Left colon (tissue), 2 donors: ENCODE results near the gene NDRG2. TPM values are rescaled to one million over a fixed set of nuclear protein-coding genes. Genes with fewer than 3 reads are reported as not detected.
"Not testable (repeated sequence)": the region's sequence is repeated elsewhere in the genome, so short reads cannot be mapped to it uniquely, and the experiment has no call there.

Experiments used
- ATAC-seq: fragments of 200-7000 bp; cut with Tn5 transposase; one replicate; pipeline ENCODE4 v1.9.1; 2020; ENCODE audit warnings: mild to moderate bottlenecking, moderate library complexity
- DNase-seq, 2 donors: peaks; one replicate each; pipeline ENCODE4 v3.0.0-alpha.2; 2020
- intact Hi-C, 2 donors: fragments of 100-400 bp; cut with DNase I in 1 of 2; cut with micrococcal nuclease in 1 of 2; formaldehyde crosslinking; loops; one replicate each; pipeline versions ENCODE4 v1.11.2 to v1.14.0; 2022; cut with DNase I, micrococcal nuclease
- microRNA-seq, 2 donors: library from miRNA; unstranded; fragments of <30 nt; microRNA quantifications; one replicate each; pipeline versions ENCODE4 v1.1.0 to v1.2.0, GENCODE V29; 2020
- total RNA-seq, 2 donors: library from RNA; stranded (reverse); fragmentation: NEBNext Ultra II Directional; extraction: Animal tissue kit (Norgen Biotek cat#: 25700); gene quantifications; one replicate each; pipeline ENCODE4 v1.2.1, GENCODE V29; 2021
- donor health status: DM: no; HTN: no; CAD: no.
- donor health status: DM: yes; HTN: yes; CAD: no.

Gene NDRG2
- total RNA-seq, 2 donors from 2014 or later: 135 to 140 TPM

DNA sequence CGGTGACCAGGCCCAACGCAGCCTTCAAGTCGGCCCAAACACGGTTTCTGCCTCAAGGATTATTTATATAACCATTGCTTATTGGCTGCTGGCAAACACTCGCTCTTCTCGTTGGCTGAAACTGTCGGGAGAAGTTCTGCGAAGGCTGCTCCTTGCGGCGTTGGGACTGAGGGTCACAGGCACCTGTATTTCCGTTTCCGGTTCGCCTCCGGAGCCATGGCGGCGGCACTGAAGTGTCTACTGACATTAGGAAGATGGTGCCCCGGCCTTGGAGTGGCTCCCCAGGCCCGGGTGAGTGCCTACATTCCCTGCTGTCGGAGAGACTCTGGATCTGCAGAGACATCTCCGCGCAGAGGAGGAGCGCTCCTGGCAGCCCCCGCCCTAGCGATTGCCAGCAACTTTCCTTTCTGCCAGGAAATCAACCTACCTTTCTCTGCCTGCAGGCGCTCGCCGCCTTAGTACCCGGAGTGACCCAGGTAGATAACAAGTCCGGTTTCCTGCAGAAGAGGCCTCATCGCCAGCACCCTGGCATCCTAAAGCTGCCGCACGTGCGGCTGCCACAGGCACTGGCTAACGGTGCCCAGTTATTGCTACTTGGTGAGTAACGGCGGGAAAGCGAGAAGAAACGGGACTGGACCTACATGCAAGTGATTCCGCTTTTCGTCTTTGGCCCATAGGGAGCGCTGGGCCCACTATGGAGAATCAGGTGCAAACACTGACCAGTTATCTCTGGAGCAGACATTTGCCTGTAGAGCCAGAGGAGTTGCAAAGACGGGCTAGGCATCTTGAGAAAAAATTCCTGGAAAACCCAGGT lies 34.9 kb downstream of the NDRG2 start, which contains the start of gene METTL17:
Gene METTL17, plus strand, starts transcription at position 194 of the 814 bp plus-strand sequence. Its CDS starts 23 bp downstream, at position 217.
- ATAC-seq (peak; percentile 92), DNase-seq (peak; percentile 91 to 95)
- intact Hi-C loops: no loop called here

DNA sequence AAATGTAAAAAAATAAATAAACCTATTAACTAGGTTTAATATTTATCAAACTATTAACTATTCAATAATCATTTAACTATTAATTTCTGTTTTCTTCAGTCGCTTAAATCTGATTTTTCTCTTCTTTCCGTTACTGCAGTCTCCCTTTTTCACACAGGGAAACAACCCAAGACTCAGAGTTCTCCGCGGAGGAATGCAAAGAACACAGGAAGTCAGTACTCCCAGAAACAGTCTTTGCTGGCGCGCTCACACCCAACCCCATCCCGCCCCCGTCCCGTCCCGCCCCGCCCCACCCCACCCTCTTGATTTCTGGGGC lies 35.4 kb downstream of the NDRG2 start:
- ATAC-seq: no peak
- intact Hi-C loops: no loop called here
- no peak for DNase-seq

GRCh38 chr14:20988717-20989470 lies 36.0 kb downstream of the NDRG2 start:
- intact Hi-C loops: no loop called here
- no peak for ATAC-seq
- no peak for DNase-seq

DNA sequence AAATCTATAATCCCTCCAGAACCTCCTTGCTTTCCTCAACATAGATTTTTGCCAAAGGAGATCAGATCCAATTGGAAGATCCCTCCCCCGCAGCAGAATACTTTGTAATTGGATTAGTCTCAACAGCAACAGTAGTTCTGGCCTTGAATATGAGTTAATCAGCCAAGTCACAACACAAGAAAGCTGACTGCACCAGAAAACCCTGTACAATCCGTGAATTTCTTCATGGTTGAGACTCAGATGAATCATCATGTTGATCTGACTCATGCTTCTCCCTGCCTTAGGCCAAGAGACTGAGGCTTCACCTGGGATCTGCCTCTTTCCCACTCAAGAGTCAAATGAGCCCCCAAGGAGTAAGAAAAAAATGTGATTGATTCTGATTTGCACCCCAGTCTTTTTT lies 38.0 kb downstream of the NDRG2 start:
- DNase-seq (no peak), ATAC-seq (no peak)
- intact Hi-C loops: no loop called here

DNA sequence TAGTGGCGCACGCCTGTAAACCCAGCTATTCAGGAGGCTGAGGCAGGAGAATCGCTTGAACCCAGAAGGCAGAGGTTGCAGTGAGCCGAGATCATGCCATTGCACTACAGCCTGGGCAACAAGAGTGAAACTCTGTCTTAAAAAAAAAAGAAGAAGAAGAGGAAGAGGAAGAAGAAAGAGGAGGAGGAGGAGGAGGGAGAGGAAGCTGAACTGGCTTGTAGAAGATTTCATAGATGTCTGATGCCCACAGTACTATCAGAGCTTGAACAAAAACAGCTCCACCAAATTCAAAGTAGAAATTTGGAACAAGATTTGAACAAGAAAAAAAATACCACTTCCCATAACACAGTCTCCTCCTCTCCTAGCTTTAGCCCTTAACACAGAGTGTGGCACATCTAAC lies 39.2 kb downstream of the NDRG2 start:
- intact Hi-C loops, DNase-seq, ATAC-seq: not testable (repeated sequence)

- DNase-seq (no peak), ATAC-seq (peak; percentile 55)
- intact Hi-C loops: no loop called here
Observed at GRCh38 chr14:20982646-20983369, 42.1 kb downstream of the NDRG2 start.

- no peak for ATAC-seq
- no peak for DNase-seq
- intact Hi-C loops: no loop called here
Observed at GRCh38 chr14:20980906-20981305, 44.0 kb downstream of the NDRG2 start.

- ATAC-seq: peak; percentile 73
- intact Hi-C loops: loop anchor here in 1 of 2 donors (10.0 kb wide), 1 partner anchor 364 kb away; no protein-coding TSS in a partner anchor
- DNase-seq: peak in 1 of 2 donors; percentile 18
Observed at GRCh38 chr14:20978687-20979086, 46.2 kb downstream of the NDRG2 start.

GRCh38 chr14:20976291-20976690 lies 48.6 kb downstream of the NDRG2 start:
- peak; percentile 45 for ATAC-seq

DNA sequence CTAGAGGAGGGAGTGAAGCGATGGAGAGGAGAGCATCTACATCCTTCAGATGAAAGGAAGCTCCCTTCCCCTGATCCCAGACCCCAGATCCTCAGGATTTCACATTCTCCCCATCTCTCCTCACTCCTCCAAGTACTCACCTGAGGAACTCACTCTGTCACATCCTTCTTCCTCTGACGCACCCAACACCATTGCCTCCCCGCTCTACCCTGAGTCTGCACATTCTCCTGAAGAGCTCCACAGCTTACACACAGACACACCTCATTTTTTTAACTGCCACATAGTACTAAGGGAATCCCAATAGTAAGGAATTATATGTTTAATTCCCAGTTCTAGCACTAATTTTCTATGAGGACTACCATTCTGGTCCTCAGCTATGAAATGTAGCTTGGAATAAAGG lies 51.4 kb downstream of the NDRG2 start:
- intact Hi-C loops: loop anchor here in 1 of 2 donors (10.0 kb wide), 1 partner anchor 359 kb away; no protein-coding TSS in a partner anchor
- no peak for ATAC-seq
- DNase-seq: no peak

More at GRCh38 chr14:20976291-20976690, 48.6 kb downstream of the NDRG2 start:
- intact Hi-C loops: loop anchor here in 1 of 2 donors (10.0 kb wide), 1 partner anchor 361 kb away; no protein-coding TSS in a partner anchor
- DNase-seq: no peak

DNA sequence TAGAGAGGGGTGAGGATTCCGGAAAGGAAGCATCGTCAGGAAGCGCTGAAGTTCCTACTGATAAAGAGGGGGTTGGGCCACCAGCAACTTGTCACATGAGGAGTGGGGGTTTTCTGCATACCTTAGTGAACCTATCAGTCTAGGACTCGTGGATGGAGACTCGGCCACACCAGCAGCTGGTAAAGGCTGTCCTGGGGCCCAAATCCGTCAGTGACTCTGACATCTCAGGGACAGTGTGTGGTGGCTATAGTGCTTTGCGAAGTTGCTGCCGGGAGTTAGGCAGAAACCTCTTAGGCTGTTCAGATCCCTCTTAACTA lies 53.2 kb downstream of the NDRG2 start:
- ATAC-seq (peak; percentile 37), DNase-seq (no peak)
- intact Hi-C loops: loop anchor here in 1 of 2 donors (10.0 kb wide), 1 partner anchor 357 kb away; no protein-coding TSS in a partner anchor

DNA sequence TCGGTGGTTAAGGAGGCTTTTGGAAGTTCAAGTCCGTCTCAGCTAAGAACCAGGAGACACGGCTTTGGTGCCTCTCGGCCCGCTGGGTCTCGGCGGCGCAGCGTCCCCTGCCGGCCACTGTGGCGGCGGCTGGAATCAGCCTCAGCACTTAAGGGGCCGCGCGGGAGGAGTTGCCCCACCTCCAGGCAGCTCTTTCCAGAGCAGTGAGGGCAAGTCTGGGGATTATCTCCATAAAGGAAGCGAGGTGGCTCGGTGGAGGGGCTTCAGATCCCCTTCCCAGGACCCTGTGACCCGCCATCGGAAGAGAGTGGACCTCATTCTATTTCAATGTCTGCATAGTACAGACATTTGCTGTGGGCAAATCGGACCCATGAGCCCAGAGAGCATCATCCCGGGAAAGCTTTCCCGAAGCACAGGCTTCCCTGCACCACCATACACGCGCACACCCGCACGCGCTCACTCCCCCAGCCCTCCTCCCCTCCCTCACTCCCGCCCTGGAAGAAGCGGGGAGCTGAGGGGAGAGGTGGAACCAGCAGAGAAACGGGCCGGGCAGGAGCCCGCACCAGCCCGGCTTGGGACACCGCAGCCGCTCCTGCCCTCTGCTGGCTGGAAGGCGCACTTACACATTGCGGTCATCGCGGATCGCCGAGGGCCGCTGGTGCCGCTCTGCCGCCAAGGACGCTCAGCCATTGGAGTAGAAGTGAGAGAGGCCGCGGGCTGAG lies 53.7 kb downstream of the NDRG2 start:
- intact Hi-C loops: loop anchor here in 1 of 2 donors (10.0 kb wide), 1 partner anchor 356 kb away; no protein-coding TSS in a partner anchor
- DNase-seq (peak; percentile 75 to 81), ATAC-seq (peak; percentile 97)

- DNase-seq (no peak), ATAC-seq (no peak)
- intact Hi-C loops: loop anchor here in 1 of 2 donors (10.0 kb wide), 1 partner anchor 356 kb away; no protein-coding TSS in a partner anchor
Observed at GRCh38 chr14:20970647-20970982, 54.2 kb downstream of the NDRG2 start.

DNA sequence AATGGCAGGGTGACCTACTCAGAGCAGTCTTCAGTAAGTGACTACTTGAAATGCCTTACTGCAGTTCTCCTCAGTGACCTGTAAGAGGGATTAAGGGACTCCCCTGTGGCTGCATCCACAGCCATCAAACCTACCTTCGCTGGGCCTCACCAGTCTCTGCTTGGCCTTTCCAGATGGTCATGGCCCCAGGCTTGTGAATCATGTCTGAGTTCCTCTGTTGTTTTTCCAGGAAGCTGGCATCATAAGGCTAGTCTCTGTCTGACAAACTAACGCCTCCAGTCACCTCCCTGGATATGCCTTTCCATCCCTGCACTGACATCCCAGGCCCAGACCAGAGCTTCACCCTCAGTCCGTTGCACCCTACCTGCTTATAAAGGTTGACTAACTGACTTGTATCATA lies 55.5 kb downstream of the NDRG2 start:
- no peak for DNase-seq
- no peak for ATAC-seq
- intact Hi-C loops: loop anchor here in 1 of 2 donors (10.0 kb wide), 1 partner anchor 115 kb away; no protein-coding TSS in a partner anchor

Small RNA genes lying within 50 kb of the gene (microRNA-seq; reads per million reads assigned to microRNA genes)
- 0 reads per million in 2 donors for gene MIR6717

Other genes starting within 250 kb of the NDRG2 start
- gene RNASE6, start 243.8 kb downstream of the NDRG2 start, total RNA-seq: 10 to 100 TPM in 1 of 2 donors, 1 to 10 TPM in 1; 3.2 to 11.8 TPM
- gene RNASE1, start 222.2 kb downstream of the NDRG2 start, total RNA-seq: 100 to 1,000 TPM; 124 to 420 TPM
- not detected for gene RNASE3, start 133.7 kb downstream of the NDRG2 start, total RNA-seq
- under 1 TPM in 1 of 2 donors, not detected in 1; 0.47 TPM for gene RNASE2, start 69.6 kb downstream of the NDRG2 start, total RNA-seq
- gene METTL17, start 35.1 kb downstream of the NDRG2 start, total RNA-seq: 10 to 100 TPM; 48.4 to 65.1 TPM
- under 1 TPM; 0.61 to 0.92 TPM for gene SLC39A2, start 25.8 kb downstream of the NDRG2 start, total RNA-seq
- gene TPPP2, start 5.2 kb upstream of the NDRG2 start, total RNA-seq: under 1 TPM; 0.28 to 0.58 TPM
- gene RNASE13, start 9.7 kb upstream of the NDRG2 start, total RNA-seq: not detected
- under 1 TPM in 1 of 2 donors, not detected in 1; 0.31 TPM for gene RNASE7, start 17.3 kb upstream of the NDRG2 start, total RNA-seq
- not detected for gene RNASE8, start 32.8 kb upstream of the NDRG2 start, total RNA-seq
- 10 to 100 TPM; 37.2 to 40.8 TPM for gene ARHGEF40, start 45.2 kb upstream of the NDRG2 start, total RNA-seq
- gene ZNF219, start 73.6 kb upstream of the NDRG2 start, total RNA-seq: 10 to 100 TPM; 51.1 to 53.7 TPM
- gene TMEM253, start 76.0 kb upstream of the NDRG2 start, total RNA-seq: 10 to 100 TPM; 37.5 to 46.8 TPM
- not detected for gene OR5AU1, start 131.0 kb upstream of the NDRG2 start, total RNA-seq
- gene HNRNPC, start 244.4 kb upstream of the NDRG2 start, total RNA-seq: 100 to 1,000 TPM; 251 to 271 TPM